Stimulated activated CD4-positive, alpha-beta T cell treated with anti-CD3 and anti-CD28 coated beads, Interleukin-4, amount 100 ng/mL, for 1 hour (primary cell): ENCODE data around the gene LHPP.

ENCODE experiments used
- DNase-seq: peaks from one replicate; pipeline ENCODE4 v3.0.0-alpha.2; 2020

LHPP gene

GRCh38 chr10:124522933-124523871, 61.6 kb downstream of the LHPP start:
- no peak for DNase-seq

GRCh38 chr10:124523901-124524300, 62.3 kb downstream of the LHPP start:
- no peak for DNase-seq

- DNase-seq = no peak
Measured at GRCh38 chr10:124524991-124525653, 63.5 kb downstream of the LHPP start.

GRCh38 chr10:124525751-124526600, 64.4 kb downstream of the LHPP start:
- no peak for DNase-seq

- no peak for DNase-seq
Measured at GRCh38 chr10:124526621-124527267, 65.1 kb downstream of the LHPP start.

GRCh38 chr10:124527874-124528395, 66.3 kb downstream of the LHPP start:
- no peak for DNase-seq

GRCh38 chr10:124529661-124530214, 68.1 kb downstream of the LHPP start:
- DNase-seq = no peak

GRCh38 chr10:124530215-124530665, 68.6 kb downstream of the LHPP start:
- DNase-seq = peak; percentile 88

GRCh38 chr10:124530816-124531215, 69.2 kb downstream of the LHPP start:
- no peak for DNase-seq

- DNase-seq = no peak
Measured at GRCh38 chr10:124532106-124532641, 70.6 kb downstream of the LHPP start.

GRCh38 chr10:124532788-124533187, 71.2 kb downstream of the LHPP start:
- DNase-seq = no peak

- no peak for DNase-seq
Measured at GRCh38 chr10:124533266-124533665, 71.6 kb downstream of the LHPP start.

- no peak for DNase-seq
Measured at GRCh38 chr10:124534231-124534798, 72.7 kb downstream of the LHPP start.

GRCh38 chr10:124534826-124535601, 73.4 kb downstream of the LHPP start:
- DNase-seq = no peak

- no peak for DNase-seq
Measured at GRCh38 chr10:124535731-124536495, 74.3 kb downstream of the LHPP start.

- DNase-seq = no peak
Measured at GRCh38 chr10:124536496-124537050, 75.0 kb downstream of the LHPP start.

- no peak for DNase-seq
Measured at GRCh38 chr10:124537166-124537725, 75.6 kb downstream of the LHPP start.

- DNase-seq = no peak
Measured at GRCh38 chr10:124537891-124538290, 76.3 kb downstream of the LHPP start.

GRCh38 chr10:124538706-124539105, 77.1 kb downstream of the LHPP start:
- no peak for DNase-seq
